Transverse colon (tissue), 4 donors: ENCODE measurements around the gene SLC12A3.

Source experiments
- CTCF ChIP-seq, 5 experiments: fragments of 200-600 bp in 3 of 5; fragments of 450-650 bp in 2 of 5; sonication (generic) in 3 of 5; IDR thresholded peaks; 1 replicate in 2 of 5; 2 replicates in 3 of 5; pipeline ENCODE4 v1.5.1; 2016 to 2017; ENCODE audit warnings: antibody characterized with exemption in 5 of 5, inconsistent platforms in 3 of 5, mild to moderate bottlenecking in 2 of 5, moderate library complexity in 1 of 5
- POLR2A ChIP-seq: fragments of 450-650 bp; IDR thresholded peaks from one replicate; pipeline ENCODE4 v1.6.1; 2016; ENCODE audit warnings: antibody characterized with exemption, mild to moderate bottlenecking, moderate library complexity
- POLR2AphosphoS5 ChIP-seq, 3 donors: sonication (generic); formaldehyde crosslinking; IDR thresholded peaks; one replicate each; pipeline ENCODE4 v1.6.1; 2016; ENCODE audit warnings: antibody characterized with exemption in 3 of 3

GRCh38 chr16:56950455-56950854 is 85.4 kb downstream of the SLC12A3 start:
- TF ChIP-seq POLR2AphosphoS5 (IDR thresholded peaks at IDR 0.05) (no peak), CTCF (IDR thresholded peaks at IDR 0.05) (no peak), POLR2A (no peak)
